Stimulated activated CD4-positive, alpha-beta T cell treated with anti-CD3 and anti-CD28 coated beads, Interleukin-4, amount 100 ng/mL, for 48 hours (primary cell): Measurements from ENCODE around the gene LCLAT1.
"Not testable (repeated sequence)": the region's sequence is repeated elsewhere in the genome, so short reads cannot be mapped to it uniquely, and the experiment has no call there.

ENCODE experiments used
- DNase-seq, 2 donors: peaks; one replicate each; pipeline ENCODE4 v3.0.0-alpha.2; 2020; ENCODE audit warnings: low read depth in 2 of 2

Gene LCLAT1

DNA sequence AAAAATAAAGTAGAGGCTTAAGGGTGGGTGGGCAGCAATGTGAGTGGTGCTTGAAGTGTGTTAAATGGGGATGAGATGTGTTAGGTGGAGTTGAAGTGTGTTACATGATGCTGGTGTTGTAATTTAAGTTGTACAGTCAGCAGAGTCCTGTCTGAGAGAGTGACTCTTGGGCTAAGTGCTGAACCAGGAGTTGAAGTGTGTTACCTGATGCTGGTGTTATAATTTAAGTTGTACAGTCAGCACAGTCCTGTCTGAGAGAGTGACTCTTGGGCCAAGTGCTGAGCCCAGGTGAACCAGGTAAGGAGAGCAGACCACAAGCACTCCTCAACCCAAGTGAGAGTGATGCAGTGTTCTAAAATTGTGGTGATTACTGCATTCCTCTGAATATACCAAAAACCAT is 40.6 kb downstream of the LCLAT1 start:
- no peak for DNase-seq

DNA sequence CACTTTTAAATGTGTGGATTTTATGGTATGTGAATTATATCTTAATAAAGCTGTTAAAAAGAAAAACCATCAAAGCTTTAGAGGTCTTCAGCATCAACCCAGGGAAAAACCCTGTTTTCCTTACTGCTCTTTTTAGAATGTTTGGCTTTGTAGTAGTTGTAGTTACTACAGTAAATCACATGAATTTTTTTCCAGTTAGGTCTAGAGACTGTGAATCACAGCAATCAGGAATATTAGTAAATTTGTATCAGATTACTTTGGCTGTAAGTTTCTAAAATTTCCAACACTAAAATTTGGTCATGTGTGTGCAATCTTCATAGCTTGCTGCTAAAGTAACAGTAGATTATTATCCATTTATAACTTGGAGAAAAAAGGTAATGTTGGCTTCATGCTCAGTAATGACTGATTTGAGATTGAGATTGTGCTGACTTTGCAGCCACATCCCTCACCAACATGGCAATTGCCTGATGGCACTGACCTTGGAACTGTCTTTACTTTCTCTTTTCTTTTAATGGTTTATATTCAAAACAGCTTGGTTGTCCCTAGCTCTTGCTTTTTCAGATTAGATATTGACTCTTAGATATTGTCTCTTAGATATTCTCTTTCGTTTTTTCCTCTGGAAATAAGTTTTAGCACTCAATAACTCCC is 41.1 kb downstream of the LCLAT1 start:
- DNase-seq = no peak

DNA sequence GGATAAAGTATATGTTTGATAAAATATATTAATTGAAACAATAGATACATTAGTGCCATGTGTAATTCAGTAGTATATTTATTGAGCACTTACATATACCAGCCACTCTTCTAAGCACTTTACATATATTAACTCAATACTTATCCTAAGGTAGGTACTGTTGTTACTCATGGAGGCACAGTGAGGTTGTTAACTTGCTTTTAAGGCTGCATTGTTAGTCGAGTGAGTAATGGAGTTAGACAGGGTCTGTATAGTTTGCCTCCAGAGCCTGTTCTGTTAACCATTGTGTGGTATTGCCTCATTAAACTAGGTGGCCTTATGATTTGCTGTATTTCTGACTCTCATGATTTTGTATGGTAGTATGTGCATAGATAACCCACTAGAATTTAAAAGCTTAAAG is 44.2 kb downstream of the LCLAT1 start:
- DNase-seq = no peak

DNA sequence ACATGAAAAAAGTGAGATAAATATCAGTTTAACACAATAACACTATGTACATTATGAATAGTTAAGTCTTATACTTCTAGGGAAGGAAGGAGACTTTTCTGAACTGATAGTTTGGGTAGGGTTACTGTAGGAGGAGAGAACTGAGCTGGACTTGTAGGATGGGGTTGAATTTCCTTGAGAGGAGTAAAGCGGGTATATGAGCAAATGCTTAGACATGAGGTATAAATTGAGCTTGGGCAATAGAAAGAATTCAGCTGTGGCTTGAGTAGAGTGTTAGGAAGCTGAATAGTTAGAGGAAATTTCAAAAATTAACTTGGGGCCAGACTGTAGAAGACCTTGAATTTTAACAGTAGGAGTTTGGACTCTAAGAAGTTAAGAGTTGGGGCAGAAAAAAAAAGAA is 45.1 kb downstream of the LCLAT1 start:
- DNase-seq = no peak

DNA sequence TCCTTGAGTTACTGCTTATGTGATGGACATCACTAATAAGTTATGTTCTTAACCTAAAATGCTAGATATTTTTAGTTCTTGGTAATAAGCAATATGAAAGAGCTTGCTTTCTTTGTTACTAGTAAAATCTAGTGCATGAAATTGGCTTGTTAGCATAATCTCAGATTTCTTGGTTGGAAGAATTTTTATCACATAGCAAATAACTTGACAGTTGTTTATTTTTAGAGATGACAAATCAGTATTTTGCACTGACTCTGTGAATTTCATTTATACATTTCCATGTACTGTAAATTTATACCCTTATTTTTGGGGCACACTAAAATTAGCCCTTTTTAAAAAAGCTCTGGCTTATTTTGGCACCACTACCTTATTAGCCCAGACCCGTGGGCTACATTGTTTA is 45.6 kb downstream of the LCLAT1 start:
- DNase-seq = no peak

DNA sequence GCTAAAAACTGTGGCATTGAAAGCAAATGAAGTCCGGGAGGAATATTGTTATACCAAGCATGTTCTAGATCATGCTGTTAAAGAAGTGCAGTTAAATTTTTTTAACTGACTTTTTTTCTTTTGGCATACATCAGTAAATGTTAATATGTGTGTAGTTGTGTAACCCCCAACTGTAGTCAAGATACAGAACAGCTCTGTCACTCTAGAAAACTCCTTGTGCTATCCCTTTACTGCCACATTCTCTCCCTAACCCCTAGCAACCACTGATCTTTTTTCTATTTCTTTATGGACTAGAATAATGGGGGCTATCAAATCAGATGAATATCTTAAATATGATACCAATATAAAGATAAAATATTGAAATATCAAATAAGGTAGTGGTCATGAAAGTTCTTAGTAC is 46.4 kb downstream of the LCLAT1 start:
- no peak for DNase-seq

DNA sequence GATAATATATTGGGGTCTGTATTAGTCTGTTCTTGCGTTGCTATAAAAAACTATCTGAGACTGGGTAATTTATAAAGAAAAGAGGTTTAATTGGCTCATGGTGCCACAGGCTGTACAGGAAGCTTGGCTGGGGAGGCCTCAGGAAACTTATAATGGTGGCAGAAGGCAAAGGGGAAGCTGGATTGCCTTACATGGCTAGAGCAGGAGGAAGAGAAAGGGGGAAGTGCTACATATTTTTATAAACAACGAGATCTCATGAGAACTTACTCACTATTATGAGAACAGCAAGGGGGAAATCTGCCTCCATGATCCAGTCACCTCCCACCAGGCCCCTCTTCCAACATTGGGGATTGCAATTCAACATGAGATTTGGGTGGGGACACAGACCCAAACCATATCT is 48.9 kb downstream of the LCLAT1 start:
- DNase-seq = not testable (repeated sequence)

DNA sequence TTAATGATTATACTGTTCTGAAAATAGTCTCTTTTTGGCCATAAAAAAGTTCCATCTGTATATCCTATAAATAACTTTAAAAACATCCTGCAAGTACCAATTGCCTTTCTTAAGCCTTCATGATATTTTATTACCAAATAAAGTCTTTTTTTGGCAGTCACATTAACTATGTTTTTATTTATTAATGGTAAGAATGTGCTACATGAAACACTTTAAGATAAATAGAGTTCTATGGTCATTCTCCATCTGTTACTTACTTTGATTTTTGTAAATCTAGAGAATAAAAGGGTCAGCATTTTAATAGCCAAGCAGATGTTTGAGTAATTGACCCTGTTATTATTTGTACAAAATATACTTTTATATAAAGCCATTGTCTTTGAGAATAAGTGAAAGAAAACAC is 52.6 kb downstream of the LCLAT1 start:
- DNase-seq = no peak

DNA sequence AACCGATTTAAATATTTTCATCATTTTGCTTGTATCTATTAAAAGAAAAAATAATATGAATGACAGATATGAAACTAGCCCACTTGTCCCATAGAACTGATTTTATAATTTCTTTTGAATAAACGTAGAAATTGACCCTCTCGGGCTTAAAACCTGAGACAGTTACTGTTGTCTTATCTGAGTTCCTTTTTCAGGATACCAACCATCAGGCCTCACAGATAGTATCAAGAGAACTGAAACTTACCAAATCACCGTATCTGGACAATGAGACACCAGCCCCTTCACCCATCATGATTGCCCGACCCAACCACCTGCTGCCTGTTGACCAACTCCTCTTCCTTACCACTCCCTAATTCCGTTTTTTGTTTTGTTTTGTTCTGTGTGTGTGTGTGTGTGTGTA is 53.7 kb downstream of the LCLAT1 start:
- DNase-seq = no peak

DNA sequence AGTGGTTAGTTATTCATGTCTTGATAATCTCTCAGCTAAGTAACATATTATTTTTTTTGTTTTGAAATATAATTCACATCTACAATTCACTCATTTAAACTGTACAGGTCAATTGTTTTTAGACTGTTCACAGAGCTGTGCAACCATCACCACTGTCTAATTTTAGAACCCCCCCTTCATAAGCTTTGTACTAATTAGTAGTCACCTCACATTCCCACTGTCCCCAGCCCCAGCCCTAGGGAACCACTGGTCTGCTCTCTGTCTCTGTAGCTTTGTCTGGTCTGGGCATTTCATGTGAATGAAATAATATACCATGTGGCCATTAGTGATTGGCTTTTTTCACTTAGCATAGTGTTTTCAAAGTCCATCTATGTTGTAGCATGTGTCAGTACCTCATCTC is 55.3 kb downstream of the LCLAT1 start:
- no peak for DNase-seq

DNA sequence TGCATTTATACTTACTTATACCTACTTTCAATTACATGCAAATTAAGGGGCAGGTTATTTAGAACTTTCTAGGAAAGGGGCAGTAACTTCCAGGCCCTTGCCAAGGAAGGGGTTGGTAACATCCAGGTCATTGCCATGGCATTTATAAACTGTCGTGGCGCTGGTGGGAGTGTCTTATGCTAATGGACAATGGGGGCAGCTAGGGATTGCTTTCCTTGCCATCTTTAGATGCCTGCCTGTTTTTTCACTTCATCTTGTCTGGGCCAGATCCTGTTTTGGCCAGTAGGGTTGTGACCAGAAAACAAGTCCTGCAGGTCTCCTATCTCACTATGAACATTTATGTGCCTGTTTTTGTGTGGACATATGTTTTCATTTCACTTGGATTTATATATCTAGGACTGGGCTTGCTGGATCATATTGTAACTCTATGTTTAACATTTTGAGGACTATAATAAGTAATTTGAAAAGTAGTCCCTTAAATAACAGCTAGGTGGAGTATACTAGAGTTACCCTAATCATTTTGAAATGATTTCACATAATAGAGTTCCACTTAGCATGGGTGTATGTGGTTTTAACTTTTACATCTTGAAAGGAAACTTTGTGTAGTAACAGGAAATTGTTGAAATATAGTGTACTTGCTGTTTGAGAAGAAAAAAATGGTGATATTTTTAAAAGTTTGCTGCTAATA is 56.1 kb downstream of the LCLAT1 start:
- DNase-seq = no peak

DNA sequence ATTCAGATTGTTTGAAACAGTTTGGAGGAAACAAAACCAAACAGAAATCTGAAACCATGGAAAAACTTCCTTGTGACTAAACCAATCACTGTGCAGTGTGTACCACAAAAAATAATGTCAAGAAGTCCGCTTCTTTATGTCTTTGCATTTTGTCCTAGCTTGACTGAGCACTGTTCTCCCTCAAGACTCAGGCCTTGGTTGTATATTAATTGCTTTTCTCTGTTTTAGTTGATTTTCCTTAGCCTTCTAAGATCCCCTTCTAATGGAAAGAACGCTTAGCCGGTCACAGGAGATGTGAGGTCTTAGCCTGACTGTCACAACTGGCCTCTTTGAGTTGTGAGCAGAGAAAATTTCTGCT is 56.6 kb downstream of the LCLAT1 start:
- no peak for DNase-seq

DNA sequence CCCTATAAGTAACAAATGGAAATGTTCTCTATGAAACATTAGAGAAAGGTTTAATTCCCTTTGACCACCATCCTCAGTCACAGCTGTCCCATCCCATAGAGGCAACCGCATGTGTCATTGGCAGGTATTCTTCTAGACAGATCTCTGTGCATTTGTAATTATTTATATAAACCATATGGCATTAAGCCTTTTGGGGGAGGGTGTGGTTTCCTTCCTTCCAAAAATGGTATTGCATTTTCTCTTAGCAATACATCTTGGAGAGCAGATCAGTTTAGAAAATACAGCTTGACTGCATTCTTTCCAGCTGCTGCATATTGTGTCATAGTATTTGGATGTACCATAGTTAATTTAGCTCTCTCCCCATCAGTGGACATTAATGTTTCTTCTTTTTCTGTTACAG is 57.7 kb downstream of the LCLAT1 start:
- DNase-seq = no peak

DNA sequence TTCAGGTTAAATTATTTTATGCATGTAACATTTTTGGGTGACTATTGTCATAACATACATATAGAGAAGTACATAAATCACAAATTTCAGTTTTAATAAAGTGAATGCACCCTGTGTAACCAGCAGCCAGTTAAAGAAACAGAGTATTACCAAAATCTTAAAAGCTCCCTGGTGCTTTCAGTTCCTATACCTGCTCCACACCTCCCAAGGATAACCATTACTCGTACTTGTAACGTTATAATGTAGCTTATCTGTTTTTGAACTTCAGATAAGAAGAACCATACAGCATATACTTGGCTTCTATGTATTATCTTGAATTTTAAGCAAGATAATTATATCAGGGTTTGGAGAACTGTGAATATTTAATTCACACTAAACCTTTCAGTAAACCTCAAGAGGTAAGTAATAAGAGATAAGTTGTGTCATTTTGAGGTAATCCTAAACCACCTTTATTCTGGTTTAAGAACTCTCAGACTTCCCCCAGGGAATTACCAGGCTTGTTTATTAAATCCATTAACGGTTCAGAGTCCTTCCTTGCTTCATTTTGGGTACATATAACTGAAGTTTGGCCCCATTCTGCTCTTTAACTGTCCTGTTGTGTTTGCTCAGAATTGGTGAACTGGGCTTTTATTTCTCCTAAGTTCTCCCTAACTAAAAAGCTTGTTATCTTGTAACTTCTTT is 58.6 kb downstream of the LCLAT1 start:
- DNase-seq = no peak

DNA sequence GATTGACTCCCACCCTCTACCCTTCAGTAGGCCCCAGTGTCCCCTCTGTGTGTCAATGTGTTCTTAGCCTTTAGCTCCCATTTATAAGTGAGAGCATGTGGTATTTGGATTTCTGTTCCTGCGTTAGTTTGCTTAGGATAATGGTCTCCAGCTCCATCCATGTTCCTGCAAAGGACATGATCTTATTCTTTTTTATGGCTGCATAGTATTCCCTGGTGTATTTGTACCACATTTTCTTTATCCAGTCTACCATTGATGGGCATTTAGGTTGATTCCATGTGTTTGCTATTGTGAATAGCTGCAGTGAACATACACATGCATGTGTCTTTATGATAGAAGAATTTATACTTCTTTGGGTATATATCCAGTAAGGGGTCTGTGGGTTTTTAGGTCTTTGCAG is 60.4 kb downstream of the LCLAT1 start:
- DNase-seq = not testable (repeated sequence)

DNA sequence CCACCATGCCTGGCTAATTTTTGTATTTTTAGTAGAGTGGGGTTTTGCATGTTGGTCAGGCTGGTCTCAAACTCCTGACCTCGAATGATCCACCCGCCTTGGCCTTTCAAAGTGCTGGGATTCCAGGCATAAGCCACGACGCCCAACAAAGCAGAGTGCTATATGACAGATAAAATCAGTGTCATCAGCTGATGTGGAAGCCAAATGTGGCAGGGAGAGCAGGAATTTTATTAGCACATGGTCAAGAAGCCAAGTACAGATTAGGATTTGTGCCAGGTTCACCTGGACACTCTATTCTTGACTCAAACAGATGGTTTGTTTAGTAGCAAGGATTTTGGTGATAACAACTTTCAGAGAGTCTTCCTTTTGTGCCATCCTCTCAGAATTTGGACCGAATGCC is 62.7 kb downstream of the LCLAT1 start:
- DNase-seq = no peak

DNA sequence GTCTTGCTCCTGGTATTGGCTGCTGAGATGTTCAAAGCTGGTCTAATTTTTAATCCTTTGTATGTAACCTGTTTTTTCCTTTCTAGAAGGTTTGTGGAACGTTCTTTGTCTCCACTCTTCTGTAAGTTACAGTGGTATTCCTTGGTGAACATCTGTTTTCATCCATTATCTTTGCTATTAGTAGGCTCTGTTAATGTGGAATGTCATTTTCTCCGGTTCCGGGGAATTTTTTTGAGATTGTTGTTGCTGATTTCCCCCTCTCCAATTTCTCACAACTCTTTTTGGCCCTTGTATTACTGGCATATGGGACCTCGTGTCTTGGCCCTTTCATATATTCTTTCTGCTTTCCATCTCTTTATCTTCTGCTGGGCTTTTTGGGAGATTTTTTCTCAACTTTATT is 63.4 kb downstream of the LCLAT1 start:
- DNase-seq = no peak

DNA sequence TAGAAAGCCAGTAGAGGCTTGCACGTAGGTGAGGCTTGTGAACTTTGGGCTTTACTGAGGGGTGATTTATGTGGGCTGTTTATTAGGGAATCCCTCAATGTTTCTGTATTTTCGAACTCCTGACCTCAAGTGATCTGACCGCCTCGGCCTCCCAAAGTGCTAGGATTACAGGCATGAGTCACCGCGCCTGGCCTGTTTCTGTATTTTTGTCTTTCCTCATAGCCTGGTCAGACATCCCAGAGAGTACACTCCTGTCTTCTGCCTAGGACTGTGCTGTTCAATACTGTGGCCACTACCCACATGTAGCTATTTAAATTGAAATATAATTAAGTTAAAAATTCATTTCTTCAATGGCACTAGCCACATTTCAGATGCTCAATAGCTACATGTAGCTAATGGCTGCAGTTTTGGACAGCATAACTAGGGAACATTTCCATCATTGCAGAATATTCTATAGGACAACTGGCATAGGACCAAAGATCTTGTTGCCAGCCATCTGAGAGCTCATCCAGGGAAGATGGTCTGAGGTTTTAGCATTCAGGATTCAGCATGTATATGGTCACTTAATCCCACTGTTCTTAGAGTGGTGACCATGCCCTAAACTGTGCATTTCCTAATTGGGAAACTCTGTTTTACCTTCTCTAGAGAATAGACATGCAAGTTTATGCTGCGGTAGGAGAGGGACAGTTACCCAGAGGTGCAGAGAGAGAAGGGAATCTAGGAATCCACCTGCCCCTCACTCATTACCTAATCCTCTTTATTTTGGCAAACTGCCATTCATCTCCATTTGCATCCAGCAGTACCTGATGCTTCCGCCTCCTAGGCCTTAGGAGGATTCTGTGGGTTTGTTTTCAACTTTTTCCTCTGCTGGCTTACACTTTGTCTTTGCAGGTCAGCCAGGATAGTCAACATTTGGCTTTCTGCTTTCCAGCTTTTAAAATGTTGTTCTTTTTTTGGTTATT is 64.4 kb downstream of the LCLAT1 start:
- DNase-seq = no peak

DNA sequence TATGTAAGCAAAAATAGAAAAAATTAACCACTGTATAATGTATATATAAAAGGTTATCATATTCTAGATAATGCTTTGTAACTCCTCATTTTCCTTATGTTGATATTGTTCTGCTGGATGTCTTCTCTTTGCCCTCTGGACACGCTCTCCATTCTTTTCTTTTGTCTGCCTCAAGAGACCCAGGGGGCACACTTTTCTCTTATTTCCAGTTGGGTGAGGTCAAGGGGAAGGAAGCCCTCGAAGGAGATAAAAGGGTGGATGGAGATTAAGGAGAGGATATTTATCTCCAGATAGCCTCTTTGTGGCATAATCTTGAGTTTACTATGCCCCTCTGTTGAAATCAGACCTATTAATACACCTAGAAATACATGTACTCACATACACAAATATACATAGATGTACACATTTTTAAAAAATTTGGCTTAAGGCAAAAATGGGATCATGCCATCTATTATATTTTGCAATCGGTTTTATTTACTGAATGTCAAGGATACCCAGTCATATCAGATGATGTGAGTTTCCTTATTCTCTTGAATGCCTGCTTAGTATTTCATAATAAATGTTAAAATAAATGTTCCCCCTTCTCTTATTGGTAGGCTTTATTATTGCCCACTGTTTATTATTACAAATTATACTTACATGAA is 65.3 kb downstream of the LCLAT1 start:
- no peak for DNase-seq

DNA sequence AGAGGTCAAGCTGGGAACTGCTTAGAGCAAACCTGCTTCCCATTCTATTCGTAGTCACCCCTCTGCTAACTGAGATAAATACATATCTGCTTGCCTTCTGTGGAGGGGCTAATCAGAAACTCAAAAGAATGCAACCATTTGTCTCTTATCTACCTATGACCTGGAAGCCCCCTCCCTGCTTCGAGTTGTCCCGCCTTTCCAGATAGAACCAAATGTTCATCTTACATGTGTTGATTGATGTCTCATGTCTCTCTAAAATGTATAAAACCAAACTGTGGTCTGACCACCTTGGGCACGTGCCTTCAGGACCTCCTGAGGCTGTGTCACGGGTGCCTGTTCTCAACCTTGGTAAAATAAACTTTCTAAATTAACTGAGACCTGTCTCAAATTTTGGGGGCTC is 66.6 kb downstream of the LCLAT1 start:
- not testable (repeated sequence) for DNase-seq

DNA sequence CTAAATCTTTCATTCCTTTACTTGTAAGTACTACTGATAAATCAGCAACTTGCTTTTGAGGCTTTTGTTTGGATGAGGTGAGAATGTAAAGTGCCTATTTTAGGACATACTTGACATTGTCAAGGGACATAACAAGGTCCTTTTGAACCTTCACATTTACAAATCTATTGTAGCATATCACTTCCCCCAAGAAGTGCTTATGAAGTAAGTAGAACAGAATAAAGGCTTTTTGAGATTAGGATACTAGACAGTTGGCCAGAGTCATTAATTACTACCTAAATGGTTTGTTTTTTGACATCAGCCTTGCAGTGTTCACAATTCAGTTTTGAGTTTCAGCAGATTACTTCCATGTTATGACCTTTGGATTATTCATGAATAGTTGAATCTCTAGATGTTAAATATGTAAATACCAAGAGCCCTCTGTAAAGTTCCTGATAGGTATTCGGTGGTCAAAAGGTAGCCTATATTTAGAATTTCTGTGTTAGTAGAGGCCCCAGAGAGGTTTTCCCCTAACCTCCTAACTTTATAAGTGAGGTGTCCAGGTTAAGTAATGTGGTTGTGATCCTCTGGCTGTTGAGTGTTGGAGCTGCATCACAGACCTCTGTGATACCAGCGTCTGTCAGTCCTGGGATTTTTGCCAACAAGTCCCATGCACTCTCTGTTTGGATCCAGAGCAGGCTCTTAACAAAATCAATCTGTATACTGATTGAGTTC is 67.2 kb downstream of the LCLAT1 start:
- no peak for DNase-seq
